KMS-11 (cell line): ENCODE results near the gene HNRNPU.
"Not testable (repeated sequence)": the region's sequence is repeated elsewhere in the genome, so short reads cannot be mapped to it uniquely, and the experiment has no call there.

Source experiments
- H2AFZ ChIP-seq: fragments of 200-600 bp; sonication (generic); 2 replicates; pipeline ENCODE4 v1.6.1; 2016; ENCODE audit warnings: antibody characterized with exemption, mixed run types, low read depth
- H3K27ac ChIP-seq: fragments of 200-600 bp; sonication (generic); 2 replicates; pipeline ENCODE4 v1.6.1; 2016; ENCODE audit warnings: mild to moderate bottlenecking, mixed run types
- H3K27me3 ChIP-seq: fragments of 200-600 bp; sonication (generic); 2 replicates; pipeline ENCODE4 v1.6.1; 2017; ENCODE audit warnings: mild to moderate bottlenecking, low read depth, mixed run types, moderate library complexity; ENCODE audit not compliant: insufficient read depth
- H3K36me3 ChIP-seq: fragments of 200-600 bp; sonication (generic); 2 replicates; pipeline ENCODE4 v1.6.1; 2017; ENCODE audit warnings: mild to moderate bottlenecking, mixed run types; ENCODE audit not compliant: insufficient read depth
- H3K4me1 ChIP-seq: fragments of 200-600 bp; sonication (generic); 2 replicates; pipeline ENCODE4 v1.6.1; 2016; ENCODE audit warnings: mild to moderate bottlenecking, low read depth, mixed run types; ENCODE audit not compliant: poor library complexity, severe bottlenecking
- H3K4me2 ChIP-seq: fragments of 200-600 bp; sonication (generic); 2 replicates; pipeline ENCODE4 v1.7.0; 2016; ENCODE audit warnings: mild to moderate bottlenecking, mixed run types
- H3K4me3 ChIP-seq: fragments of 200-600 bp; sonication (generic); IDR thresholded peaks from 2 replicates; pipeline ENCODE4 v1.6.1; 2017; ENCODE audit warnings: low read depth, low read length, mixed read lengths; ENCODE audit not compliant: insufficient read depth
- H3K79me2 ChIP-seq: fragments of 200-600 bp; sonication (generic); 2 replicates; pipeline ENCODE4 v1.6.1; 2016; ENCODE audit warnings: low read depth, mixed run types; ENCODE audit not compliant: insufficient read depth
- H3K9ac ChIP-seq: fragments of 200-600 bp; sonication (generic); 2 replicates; pipeline ENCODE4 v1.6.1; 2016; ENCODE audit warnings: mild to moderate bottlenecking, mixed run types
- H4K20me1 ChIP-seq: fragments of 200-600 bp; sonication (generic); 2 replicates; pipeline ENCODE4 v1.6.1; 2016; ENCODE audit warnings: mild to moderate bottlenecking, mixed run types; ENCODE audit not compliant: insufficient read depth
- CTCF ChIP-seq: fragments of 200-600 bp; sonication (generic); conservative IDR thresholded peaks from 2 replicates; pipeline ENCODE4 v1.6.1; 2017; ENCODE audit warnings: low read depth, mild to moderate bottlenecking, antibody characterized with exemption, low read length, moderate library complexity, mixed read lengths

Gene HNRNPU

GRCh38 chr1:244833734-244834542 lies 30.4 kb downstream of the HNRNPU start:
- H3K4me3 ChIP-seq: no peak overlapping the region
- H3K4me1 ChIP-seq: peaks cover 36% of the 10 kb centered on the region
- peak; percentile 34; the same call in 1 of the 2 replicates for TF ChIP-seq CTCF
- peak overlapping the region; percentile 99 for H3K9ac ChIP-seq
- H3K27me3 ChIP-seq: no peaks in the 10 kb centered on the region
- no peaks in the 10 kb centered on the region for H3K36me3 ChIP-seq
- H3K27ac ChIP-seq: peak overlapping the region; percentile 100
- H4K20me1 ChIP-seq: no peaks in the 10 kb centered on the region
- H3K79me2 ChIP-seq: peaks cover 32% of the 10 kb centered on the region; the same call in 1 of the 2 replicates
- peak overlapping the region; percentile 96 for H3K4me2 ChIP-seq
- H2AFZ ChIP-seq: peak overlapping the region; percentile 63

- H3K4me1 ChIP-seq: peaks cover 29% of the 10 kb centered on the region
- not testable (repeated sequence) for H3K4me3 ChIP-seq, H3K36me3 ChIP-seq, H3K27me3 ChIP-seq, H4K20me1 ChIP-seq
- peak overlapping the region; percentile 96 for H3K4me2 ChIP-seq
- H3K27ac ChIP-seq: peak overlapping the region; percentile 100
- H2AFZ ChIP-seq: peak overlapping the region; percentile 63
- peak overlapping the region; percentile 99 for H3K9ac ChIP-seq
- peaks cover 25% of the 10 kb centered on the region; the same call in 1 of the 2 replicates for H3K79me2 ChIP-seq
Observed at GRCh38 chr1:244833260-244833659, 31.1 kb downstream of the HNRNPU start.

GRCh38 chr1:244830639-244831038 lies 33.7 kb downstream of the HNRNPU start:
- Histone ChIP-seq H2AFZ (no peak overlapping the region), H3K79me2 (no peaks in the 10 kb centered on the region), H3K4me1 (peaks cover 11% of the 10 kb centered on the region), H3K27me3 (no peaks in the 10 kb centered on the region), H4K20me1 (no peaks in the 10 kb centered on the region), H3K4me3 (no peak overlapping the region), H3K27ac (no peak overlapping the region), H3K4me2 (no peak overlapping the region), H3K9ac (no peak overlapping the region), H3K36me3 (no peaks in the 10 kb centered on the region)
- TF ChIP-seq CTCF: no peak

GRCh38 chr1:244826712-244827111 lies 37.6 kb downstream of the HNRNPU start:
- Histone ChIP-seq H3K4me1 (no peaks in the 10 kb centered on the region), H3K9ac (no peak overlapping the region), H4K20me1 (no peaks in the 10 kb centered on the region), H3K36me3 (no peaks in the 10 kb centered on the region), H2AFZ (no peak overlapping the region), H3K27me3 (no peaks in the 10 kb centered on the region), H3K4me3 (no peak overlapping the region), H3K27ac (no peak overlapping the region), H3K79me2 (no peaks in the 10 kb centered on the region), H3K4me2 (no peak overlapping the region)
- TF ChIP-seq CTCF: no peak

- Histone ChIP-seq H3K4me2 (no peak overlapping the region), H3K9ac (no peak overlapping the region), H3K27me3 (no peaks in the 10 kb centered on the region), H2AFZ (no peak overlapping the region), H4K20me1 (no peaks in the 10 kb centered on the region), H3K4me1 (no peaks in the 10 kb centered on the region), H3K36me3 (no peaks in the 10 kb centered on the region), H3K4me3 (no peak overlapping the region), H3K27ac (no peak overlapping the region), H3K79me2 (no peaks in the 10 kb centered on the region)
- no peak for TF ChIP-seq CTCF
Observed at GRCh38 chr1:244822878-244823277, 41.5 kb downstream of the HNRNPU start.
